IMR-90 (cell line): ENCODE data around the gene RETREG1.

ENCODE experiments used
- CEBPB ChIP-seq: IDR thresholded peaks from 2 replicates; pipeline ENCODE4 v1.6.1; 2012; ENCODE audit warnings: low read depth, low read length, improper control_type of control experiment
- CHD1 ChIP-seq: IDR thresholded peaks from 2 replicates; pipeline ENCODE4 v1.6.1; 2012; ENCODE audit warnings: low read depth, low read length, improper control_type of control experiment
- FOS ChIP-seq: fragments of 150-350 bp; IDR thresholded peaks from 2 replicates; pipeline ENCODE4 v1.6.1; 2016; ENCODE audit warnings: low read depth, low read length
- POLR2A ChIP-seq: IDR thresholded peaks from 2 replicates; pipeline ENCODE4 v1.6.1; 2012; ENCODE audit warnings: mild to moderate bottlenecking, low read depth, low read length
- RAD21 ChIP-seq: IDR thresholded peaks from 2 replicates; pipeline ENCODE4 v1.6.1; 2012; ENCODE audit warnings: low read length, improper control_type of control experiment
- RCOR1 ChIP-seq: IDR thresholded peaks from 2 replicates; pipeline ENCODE4 v1.6.1; 2012; ENCODE audit warnings: mild to moderate bottlenecking, low read length, improper control_type of control experiment; ENCODE audit not compliant: insufficient replicate concordance
- RFX5 ChIP-seq: IDR thresholded peaks from 2 replicates; pipeline ENCODE4 v1.8.0; 2012; ENCODE audit warnings: low read depth, mild to moderate bottlenecking, low read length, moderate library complexity
- TF ChIP-seq, protein P1 (sequence below): conservative IDR thresholded peaks from 2 replicates; pipeline ENCODE4 v1.5.1; 2012; ENCODE audit warnings: mild to moderate bottlenecking, low read depth, low read length, improper control_type of control experiment
- TF ChIP-seq, protein P2 (sequence below): fragments of 150-350 bp; IDR thresholded peaks from 2 replicates; pipeline ENCODE4 v1.6.1; 2017; ENCODE audit warnings: mild to moderate bottlenecking, antibody characterized with exemption, low read length, low read depth

DNA sequence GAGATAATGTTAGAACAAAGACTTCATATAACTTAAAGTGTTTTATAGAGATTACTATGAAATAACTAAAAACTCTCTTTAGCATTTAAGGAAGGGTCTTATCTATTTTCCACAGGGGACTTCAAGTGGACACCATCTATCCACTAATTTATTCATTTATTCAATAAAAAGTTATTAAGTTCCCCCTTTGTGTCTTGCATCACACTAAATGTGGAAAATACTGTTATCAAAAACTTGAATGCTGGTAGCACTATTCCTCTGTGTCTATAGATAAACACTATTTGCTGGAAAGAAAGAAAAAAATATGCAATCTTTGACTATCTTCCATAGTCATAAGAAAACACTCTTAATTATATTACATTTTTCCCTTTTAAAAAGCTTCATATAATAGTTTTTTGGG lies 131.1 kb downstream of the RETREG1 start:
- TF ChIP-seq POLR2A (no peak), CEBPB (no peak), CHD1 (no peak), RCOR1 (no peak), RAD21 (no peak), RFX5 (no peak), FOS (no peak)
- TF ChIP-seq, protein P1, sequence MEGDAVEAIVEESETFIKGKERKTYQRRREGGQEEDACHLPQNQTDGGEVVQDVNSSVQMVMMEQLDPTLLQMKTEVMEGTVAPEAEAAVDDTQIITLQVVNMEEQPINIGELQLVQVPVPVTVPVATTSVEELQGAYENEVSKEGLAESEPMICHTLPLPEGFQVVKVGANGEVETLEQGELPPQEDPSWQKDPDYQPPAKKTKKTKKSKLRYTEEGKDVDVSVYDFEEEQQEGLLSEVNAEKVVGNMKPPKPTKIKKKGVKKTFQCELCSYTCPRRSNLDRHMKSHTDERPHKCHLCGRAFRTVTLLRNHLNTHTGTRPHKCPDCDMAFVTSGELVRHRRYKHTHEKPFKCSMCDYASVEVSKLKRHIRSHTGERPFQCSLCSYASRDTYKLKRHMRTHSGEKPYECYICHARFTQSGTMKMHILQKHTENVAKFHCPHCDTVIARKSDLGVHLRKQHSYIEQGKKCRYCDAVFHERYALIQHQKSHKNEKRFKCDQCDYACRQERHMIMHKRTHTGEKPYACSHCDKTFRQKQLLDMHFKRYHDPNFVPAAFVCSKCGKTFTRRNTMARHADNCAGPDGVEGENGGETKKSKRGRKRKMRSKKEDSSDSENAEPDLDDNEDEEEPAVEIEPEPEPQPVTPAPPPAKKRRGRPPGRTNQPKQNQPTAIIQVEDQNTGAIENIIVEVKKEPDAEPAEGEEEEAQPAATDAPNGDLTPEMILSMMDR: no peak
- TF ChIP-seq, protein P2, sequence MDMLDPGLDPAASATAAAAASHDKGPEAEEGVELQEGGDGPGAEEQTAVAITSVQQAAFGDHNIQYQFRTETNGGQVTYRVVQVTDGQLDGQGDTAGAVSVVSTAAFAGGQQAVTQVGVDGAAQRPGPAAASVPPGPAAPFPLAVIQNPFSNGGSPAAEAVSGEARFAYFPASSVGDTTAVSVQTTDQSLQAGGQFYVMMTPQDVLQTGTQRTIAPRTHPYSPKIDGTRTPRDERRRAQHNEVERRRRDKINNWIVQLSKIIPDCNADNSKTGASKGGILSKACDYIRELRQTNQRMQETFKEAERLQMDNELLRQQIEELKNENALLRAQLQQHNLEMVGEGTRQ: no peak
